Chondrocyte (in vitro differentiated cells): ENCODE results near the gene CETN3. TPM values are rescaled to one million over a fixed set of nuclear protein-coding genes. Genes with fewer than 3 reads are reported as not detected.

ENCODE experiments used
- DNase-seq: peaks from one replicate; pipeline ENCODE4 v3.0.0; 2021; ENCODE audit warnings: mixed read lengths, low spot score
- H3K27ac Mint-ChIP-seq: one replicate; pipeline ENCODE4 v1.8.0; 2021; ENCODE audit warnings: mild to moderate bottlenecking, moderate library complexity, mixed read lengths; ENCODE audit not compliant: unreplicated experiment
- H3K27me3 Mint-ChIP-seq: 2 replicates; pipeline ENCODE4 v1.8.0; 2021; ENCODE audit warnings: low read depth, mixed read lengths
- H3K36me3 Mint-ChIP-seq: 2 replicates; pipeline ENCODE4 v1.8.0; 2021; ENCODE audit warnings: low read depth, mixed read lengths
- H3K4me1 Mint-ChIP-seq: 2 replicates; pipeline ENCODE4 v1.8.0; 2021; ENCODE audit warnings: low read depth, mild to moderate bottlenecking, mixed read lengths
- H3K4me3 Mint-ChIP-seq: one replicate; pipeline ENCODE4 v1.8.0; 2021; ENCODE audit warnings: mild to moderate bottlenecking, moderate library complexity, mixed read lengths; ENCODE audit not compliant: unreplicated experiment
- H3K9me3 Mint-ChIP-seq: 2 replicates; pipeline ENCODE4 v1.8.0; 2021; ENCODE audit warnings: low read depth, mixed read lengths
- total RNA-seq: library from RNA; stranded (reverse); gene quantifications from 3 replicates; pipeline ENCODE4 v1.2.1, GENCODE V29; 2021
- TF ChIP-seq, protein P1 (sequence below): fragments of 200-600 bp; sonication (generic); IDR thresholded peaks from 2 replicates; pipeline ENCODE4 v1.5.0; 2021; ENCODE audit warnings: antibody characterized with exemption, mild to moderate bottlenecking, moderate library complexity

CETN3 gene
- total RNA-seq, 1 donor from 2014 or later: 13.9 TPM

- TF ChIP-seq, protein P1, sequence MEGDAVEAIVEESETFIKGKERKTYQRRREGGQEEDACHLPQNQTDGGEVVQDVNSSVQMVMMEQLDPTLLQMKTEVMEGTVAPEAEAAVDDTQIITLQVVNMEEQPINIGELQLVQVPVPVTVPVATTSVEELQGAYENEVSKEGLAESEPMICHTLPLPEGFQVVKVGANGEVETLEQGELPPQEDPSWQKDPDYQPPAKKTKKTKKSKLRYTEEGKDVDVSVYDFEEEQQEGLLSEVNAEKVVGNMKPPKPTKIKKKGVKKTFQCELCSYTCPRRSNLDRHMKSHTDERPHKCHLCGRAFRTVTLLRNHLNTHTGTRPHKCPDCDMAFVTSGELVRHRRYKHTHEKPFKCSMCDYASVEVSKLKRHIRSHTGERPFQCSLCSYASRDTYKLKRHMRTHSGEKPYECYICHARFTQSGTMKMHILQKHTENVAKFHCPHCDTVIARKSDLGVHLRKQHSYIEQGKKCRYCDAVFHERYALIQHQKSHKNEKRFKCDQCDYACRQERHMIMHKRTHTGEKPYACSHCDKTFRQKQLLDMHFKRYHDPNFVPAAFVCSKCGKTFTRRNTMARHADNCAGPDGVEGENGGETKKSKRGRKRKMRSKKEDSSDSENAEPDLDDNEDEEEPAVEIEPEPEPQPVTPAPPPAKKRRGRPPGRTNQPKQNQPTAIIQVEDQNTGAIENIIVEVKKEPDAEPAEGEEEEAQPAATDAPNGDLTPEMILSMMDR: no peak
- Mint-ChIP-seq H3K36me3 (peaks cover 7% of the 10 kb centered on the region), H3K4me1 (peaks cover 9% of the 10 kb centered on the region), H3K27me3 (no peaks in the 10 kb centered on the region), H3K4me3 (no peak overlapping the region), H3K27ac (no peak overlapping the region), H3K9me3 (no peaks in the 10 kb centered on the region)
- DNase-seq: no peak
Observed at GRCh38 chr5:90395005-90395404, 14.6 kb downstream of the CETN3 start.

GRCh38 chr5:90390928-90391327 lies 18.6 kb downstream of the CETN3 start:
- no peak for DNase-seq
- no peaks in the 10 kb centered on the region for H3K9me3 Mint-ChIP-seq
- no peaks in the 10 kb centered on the region for H3K4me1 Mint-ChIP-seq
- no peak overlapping the region for H3K4me3 Mint-ChIP-seq
- H3K27me3 Mint-ChIP-seq: no peaks in the 10 kb centered on the region
- H3K27ac Mint-ChIP-seq: no peak overlapping the region
- H3K36me3 Mint-ChIP-seq: no peaks in the 10 kb centered on the region
- TF ChIP-seq, protein P1: no peak

DNA sequence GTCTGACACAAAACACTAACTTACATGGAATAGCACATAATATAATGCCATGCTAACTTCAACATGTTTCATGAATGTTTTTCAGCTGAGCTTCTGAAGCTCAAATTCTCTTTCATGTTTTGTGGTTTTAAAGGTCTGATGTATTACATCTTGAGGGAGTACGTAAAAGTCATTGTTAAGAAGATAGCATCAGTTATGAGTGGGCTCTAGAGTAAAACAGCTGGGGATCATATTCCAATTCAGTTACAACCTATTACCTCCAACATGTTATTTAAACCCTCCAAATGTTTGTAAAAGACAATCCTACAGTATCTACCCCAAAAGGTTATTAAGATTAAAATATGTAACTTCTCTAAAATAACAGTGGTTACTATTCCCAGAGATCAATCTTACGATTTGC lies 19.2 kb downstream of the CETN3 start:
- Mint-ChIP-seq H3K27ac (no peak overlapping the region), H3K27me3 (no peaks in the 10 kb centered on the region), H3K36me3 (no peaks in the 10 kb centered on the region), H3K9me3 (no peaks in the 10 kb centered on the region), H3K4me1 (no peaks in the 10 kb centered on the region), H3K4me3 (no peak overlapping the region)
- no peak for DNase-seq
- TF ChIP-seq, protein P1: no peak

DNA sequence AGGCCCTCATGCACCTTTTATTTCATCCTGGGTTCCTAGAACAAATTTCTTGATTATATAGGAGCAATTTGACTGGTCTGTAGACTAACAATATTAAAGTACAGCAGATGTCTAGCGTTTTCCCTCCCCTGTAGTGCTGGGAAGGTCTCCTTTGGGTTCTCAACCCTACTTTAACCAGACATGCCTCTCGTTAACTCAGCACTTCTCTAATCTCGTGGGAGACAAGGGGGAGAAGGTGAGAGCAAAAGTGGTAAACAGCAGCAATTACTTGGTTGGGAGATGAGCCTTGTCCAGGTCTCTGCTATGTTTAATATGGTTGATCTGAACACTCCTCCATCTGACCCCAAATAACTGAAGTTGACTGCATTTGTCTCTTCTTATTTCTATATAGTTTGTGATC lies 22.0 kb downstream of the CETN3 start:
- H3K27ac Mint-ChIP-seq: no peak overlapping the region
- DNase-seq: no peak
- no peak overlapping the region for H3K4me3 Mint-ChIP-seq

GRCh38 chr5:90386099-90386710 lies 23.4 kb downstream of the CETN3 start:
- Mint-ChIP-seq H3K27ac (no peak overlapping the region), H3K4me1 (no peaks in the 10 kb centered on the region), H3K9me3 (no peaks in the 10 kb centered on the region), H3K27me3 (no peaks in the 10 kb centered on the region), H3K4me3 (no peak overlapping the region), H3K36me3 (no peaks in the 10 kb centered on the region)
- DNase-seq: no peak
- TF ChIP-seq, protein P1: peak; percentile 88

More for the DNA sequence above, 22.0 kb downstream of the CETN3 start:
- Mint-ChIP-seq H3K9me3 (no peaks in the 10 kb centered on the region), H3K27me3 (no peaks in the 10 kb centered on the region), H3K4me1 (no peaks in the 10 kb centered on the region), H3K36me3 (no peaks in the 10 kb centered on the region)
- TF ChIP-seq, protein P1: no peak
